Neural progenitor cell (in vitro differentiated cells): ENCODE measurements around the gene MOGAT3.

Experiments
- EZH2 ChIP-seq: fragments of 200-600 bp; sonication (generic); IDR thresholded peaks from 2 replicates; pipeline ENCODE4 v1.6.1; 2017; ENCODE audit warnings: antibody characterized with exemption, mild to moderate bottlenecking, moderate library complexity
- EZH2phosphoT487 ChIP-seq: fragments of 200-600 bp; sonication (generic); IDR thresholded peaks from 2 replicates; pipeline ENCODE4 v1.6.1; 2017; ENCODE audit warnings: antibody characterized with exemption
- TF ChIP-seq, protein P1 (sequence below): fragments of 200-600 bp; sonication (generic); IDR thresholded peaks from 2 replicates; pipeline ENCODE4 v1.5.1; 2017; ENCODE audit warnings: antibody characterized with exemption, mild to moderate bottlenecking

DNA sequence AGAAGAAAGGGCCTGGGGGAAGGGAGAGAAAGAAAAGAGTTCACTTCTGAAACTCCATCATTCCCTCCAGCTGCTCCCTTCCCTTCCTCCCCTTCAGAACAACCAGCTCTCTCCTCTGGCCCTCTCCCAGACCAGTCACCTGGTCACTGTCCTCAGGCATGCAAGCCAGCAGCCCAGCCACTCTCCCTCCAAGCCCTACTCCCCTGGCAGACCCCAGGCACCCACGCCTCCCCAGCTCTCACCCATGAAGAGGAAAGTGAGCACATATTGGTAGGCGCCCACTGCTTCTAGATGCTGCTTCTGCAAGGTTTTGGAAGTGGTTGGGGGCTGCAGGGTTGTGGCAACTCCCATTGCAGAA lies 353 bp downstream of the MOGAT3 start:
- TF ChIP-seq, protein P1, sequence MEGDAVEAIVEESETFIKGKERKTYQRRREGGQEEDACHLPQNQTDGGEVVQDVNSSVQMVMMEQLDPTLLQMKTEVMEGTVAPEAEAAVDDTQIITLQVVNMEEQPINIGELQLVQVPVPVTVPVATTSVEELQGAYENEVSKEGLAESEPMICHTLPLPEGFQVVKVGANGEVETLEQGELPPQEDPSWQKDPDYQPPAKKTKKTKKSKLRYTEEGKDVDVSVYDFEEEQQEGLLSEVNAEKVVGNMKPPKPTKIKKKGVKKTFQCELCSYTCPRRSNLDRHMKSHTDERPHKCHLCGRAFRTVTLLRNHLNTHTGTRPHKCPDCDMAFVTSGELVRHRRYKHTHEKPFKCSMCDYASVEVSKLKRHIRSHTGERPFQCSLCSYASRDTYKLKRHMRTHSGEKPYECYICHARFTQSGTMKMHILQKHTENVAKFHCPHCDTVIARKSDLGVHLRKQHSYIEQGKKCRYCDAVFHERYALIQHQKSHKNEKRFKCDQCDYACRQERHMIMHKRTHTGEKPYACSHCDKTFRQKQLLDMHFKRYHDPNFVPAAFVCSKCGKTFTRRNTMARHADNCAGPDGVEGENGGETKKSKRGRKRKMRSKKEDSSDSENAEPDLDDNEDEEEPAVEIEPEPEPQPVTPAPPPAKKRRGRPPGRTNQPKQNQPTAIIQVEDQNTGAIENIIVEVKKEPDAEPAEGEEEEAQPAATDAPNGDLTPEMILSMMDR = no peak
- TF ChIP-seq EZH2 (no peak), EZH2phosphoT487 (no peak)
